GM23338 (cell line): ENCODE results near the gene LDLRAD2. TPM values are rescaled to one million over a fixed set of nuclear protein-coding genes. Genes with fewer than 3 reads are reported as not detected.

Experiments used
- ATAC-seq: fragments of 200-7000 bp; cut with Tn5 transposase; 3 replicates; pipeline ENCODE4 v1.9.1; 2020
- DNase-seq: peaks from one replicate; pipeline ENCODE4 v3.0.0-alpha.2; 2015; ENCODE audit warnings: low spot score
- H2AFZ ChIP-seq: fragments of 200-600 bp; sonication (generic); 2 replicates; pipeline ENCODE4 v1.8.0; 2016; ENCODE audit warnings: antibody characterized with exemption, mild to moderate bottlenecking, moderate library complexity
- H3F3A ChIP-seq: fragments of 200-600 bp; sonication (generic); replicated peaks from 2 replicates; pipeline ENCODE4 v1.8.0; 2017; ENCODE audit warnings: antibody characterized with exemption, mixed run types, low read depth
- H3K27ac ChIP-seq: fragments of 200-600 bp; sonication (generic); 2 replicates; pipeline ENCODE4 v1.6.1; 2016; ENCODE audit warnings: low read depth
- H3K27me3 ChIP-seq: fragments of 200-600 bp; sonication (generic); 2 replicates; pipeline ENCODE4 v1.8.0; 2016; ENCODE audit warnings: mild to moderate bottlenecking, mixed run types, moderate library complexity; ENCODE audit not compliant: insufficient read depth
- H3K36me3 ChIP-seq: fragments of 200-600 bp; sonication (generic); 2 replicates; pipeline ENCODE4 v1.8.0; 2016; ENCODE audit warnings: mild to moderate bottlenecking; ENCODE audit not compliant: insufficient read depth
- H3K4me1 ChIP-seq: fragments of 200-600 bp; sonication (generic); 2 replicates; pipeline ENCODE4 v1.8.0; 2016; ENCODE audit warnings: mild to moderate bottlenecking, moderate library complexity; ENCODE audit not compliant: insufficient read depth
- H3K4me2 ChIP-seq: fragments of 200-600 bp; sonication (generic); 2 replicates; pipeline ENCODE4 v1.7.1; 2017; ENCODE audit warnings: mixed run types
- H3K4me3 ChIP-seq: fragments of 200-600 bp; sonication (generic); 2 replicates; pipeline ENCODE4 v1.6.1; 2016; ENCODE audit warnings: mixed run types
- H3K79me2 ChIP-seq: fragments of 200-600 bp; sonication (generic); replicated peaks from 2 replicates; pipeline ENCODE4 v1.8.0; 2017; ENCODE audit warnings: mild to moderate bottlenecking; ENCODE audit not compliant: insufficient read depth
- H3K9me2 ChIP-seq: fragments of 200-600 bp; sonication (generic); 2 replicates; pipeline ENCODE4 v1.8.0; 2017; ENCODE audit not compliant: insufficient read depth
- H4K20me1 ChIP-seq: fragments of 200-600 bp; sonication (generic); replicated peaks from 2 replicates; pipeline ENCODE4 v1.8.0; 2017; ENCODE audit warnings: mild to moderate bottlenecking; ENCODE audit not compliant: insufficient read depth
- H3K27ac Mint-ChIP-seq: 2 replicates; pipeline ENCODE4 v1.8.0; 2020; ENCODE audit warnings: inconsistent platforms, mild to moderate bottlenecking, moderate library complexity, mixed read lengths
- H3K27me3 Mint-ChIP-seq: 3 replicates; pipeline ENCODE4 v1.8.0; 2022; ENCODE audit warnings: low read depth, mild to moderate bottlenecking, moderate library complexity, mixed read lengths, inconsistent platforms; ENCODE audit not compliant: insufficient read depth, poor library complexity
- H3K36me3 Mint-ChIP-seq: 3 replicates; pipeline ENCODE4 v1.8.0; 2021; ENCODE audit warnings: low read depth, mild to moderate bottlenecking, inconsistent platforms, moderate library complexity, mixed read lengths
- H3K4me1 Mint-ChIP-seq: 3 replicates; pipeline ENCODE4 v1.8.0; 2020; ENCODE audit warnings: mild to moderate bottlenecking, inconsistent platforms, mixed read lengths
- H3K4me3 Mint-ChIP-seq: 3 replicates; pipeline ENCODE4 v1.8.0; 2021; ENCODE audit warnings: moderate library complexity, mild to moderate bottlenecking, inconsistent platforms, mixed read lengths
- H3K9me3 Mint-ChIP-seq: 3 replicates; pipeline ENCODE4 v1.8.0; 2020; ENCODE audit warnings: moderate library complexity, mild to moderate bottlenecking, inconsistent platforms, mixed read lengths
- CREB1 ChIP-seq: fragments of 250-450 bp; sonication (Bioruptor Pico); IDR thresholded peaks from 2 replicates; pipeline ENCODE4 v1.5.0; 2020; ENCODE audit warnings: low read depth, mild to moderate bottlenecking, moderate library complexity
- CTCF ChIP-seq, 2 experiments: fragments of 200-600 bp in 1 of 2; sonication (generic) in 1 of 2; conservative IDR thresholded peaks; 2 replicates each; pipeline versions ENCODE4 v1.5.1 to v1.6.1; 2016 to 2017; ENCODE audit warnings: antibody characterized with exemption in 2 of 2, low read depth in 2 of 2, mild to moderate bottlenecking in 2 of 2, moderate library complexity in 1 of 2
- ETS1 ChIP-seq: IDR thresholded peaks from 2 replicates; pipeline ENCODE4 v1.6.1; 2016; ENCODE audit warnings: antibody characterized with exemption
- JUNB ChIP-seq: IDR thresholded peaks from one replicate; pipeline ENCODE4 v1.6.1; 2016; ENCODE audit warnings: antibody characterized with exemption; ENCODE audit not compliant: unreplicated experiment
- NANOG ChIP-seq: IDR thresholded peaks from 2 replicates; pipeline ENCODE4 v1.6.1; 2016; ENCODE audit warnings: antibody characterized with exemption, borderline replicate concordance
- REST ChIP-seq: IDR thresholded peaks from one replicate; pipeline ENCODE4 v1.6.1; 2018; ENCODE audit warnings: antibody characterized with exemption; ENCODE audit not compliant: unreplicated experiment
- ZNF114 ChIP-seq: fragments of 250-450 bp; sonication (Bioruptor Pico); IDR thresholded peaks from 2 replicates; pipeline ENCODE4 v1.5.0; 2020; ENCODE audit warnings: mild to moderate bottlenecking, moderate library complexity
- ZNF331 ChIP-seq: fragments of 250-450 bp; sonication (Bioruptor Pico); IDR thresholded peaks from 2 replicates; pipeline ENCODE4 v1.5.0; 2020; ENCODE audit warnings: low read depth, mild to moderate bottlenecking, moderate library complexity
- polyA plus RNA-seq: library from polyadenylated mRNA; unstranded; fragments of >200 nt; fragmentation: Nextera tagmentation; extraction: Ambion mirVana; gene quantifications from 2 replicates; pipeline ENCODE4 v1.2.1, GENCODE V29; 2016
- total RNA-seq: library from RNA; depleted of rRNA; stranded (reverse); fragments of >200 nt; shearing (Covaris generic); gene quantifications from 2 replicates; pipeline ENCODE4 v1.2.3, GENCODE V29; 2014

LDLRAD2 gene
- total and polyA plus RNA-seq, 2 experiments from 2014 or later, result 1.6 to 5.8 TPM

- H3K4me3 ChIP-seq, result peak overlapping the region; percentile 87
- H3K79me2 ChIP-seq, result peaks cover 57% of the 10 kb centered on the region
- peaks cover 10% of the 10 kb centered on the region; the same call in 2 of the 3 replicates for H3K36me3 Mint-ChIP-seq
- H4K20me1 ChIP-seq, result peaks cover 42% of the 10 kb centered on the region
- peaks cover 6% of the 10 kb centered on the region for H3K4me1 ChIP-seq
- peaks cover 15% of the 10 kb centered on the region for H3K27me3 Mint-ChIP-seq
- peaks cover 11% of the 10 kb centered on the region; the same call in 2 of the 3 replicates for H3K9me3 Mint-ChIP-seq
- H3F3A ChIP-seq, result peaks cover 5% of the 10 kb centered on the region; the same call in 1 of the 2 replicates
- peaks cover 22% of the 10 kb centered on the region for H3K4me1 Mint-ChIP-seq
- H3K4me2 ChIP-seq, result peak overlapping the region; percentile 89
- H3K36me3 ChIP-seq, result no peaks in the 10 kb centered on the region
- ATAC-seq (no peak; the same call in 2 of the 3 replicates), DNase-seq (peak; percentile 60)
- no peaks in the 10 kb centered on the region for H3K9me2 ChIP-seq
- TF ChIP-seq ZNF114 (CRISPR knock-in tag), result no peak
- TF ChIP-seq REST, result no peak
- TF ChIP-seq JUNB, result no peak
- no peak for TF ChIP-seq CTCF (conservative IDR thresholded peaks at IDR 0.05; ENCODE audit: low read depth in 2 of 2)
- TF ChIP-seq ZNF331 (CRISPR knock-in tag), result no peak
- TF ChIP-seq ETS1, result no peak
- peak overlapping the region; percentile 93 for H3K27ac Mint-ChIP-seq
- H3K27ac ChIP-seq, result peak overlapping the region; percentile 89
- peak overlapping the region; percentile 95 for H3K4me3 Mint-ChIP-seq
- no peaks in the 10 kb centered on the region for H3K27me3 ChIP-seq
- no peak overlapping the region for H2AFZ ChIP-seq
Observed at GRCh38 chr1:21781815-21782348, 30.2 kb upstream of the LDLRAD2 start.

GRCh38 chr1:21782349-21782867 lies 29.7 kb upstream of the LDLRAD2 start:
- ATAC-seq (peak; percentile 36), DNase-seq (peak; percentile 66)
- Histone ChIP-seq H3F3A (peaks cover 5% of the 10 kb centered on the region; the same call in 1 of the 2 replicates), H3K36me3 (no peaks in the 10 kb centered on the region), H2AFZ (no peak overlapping the region), H4K20me1 (peaks cover 37% of the 10 kb centered on the region), H3K27me3 (no peaks in the 10 kb centered on the region), H3K4me3 (peak overlapping the region; percentile 87), H3K9me2 (no peaks in the 10 kb centered on the region), H3K4me1 (peaks cover 6% of the 10 kb centered on the region), H3K4me2 (peak overlapping the region; percentile 89), H3K79me2 (peaks cover 52% of the 10 kb centered on the region), H3K27ac (peak overlapping the region; percentile 89)
- Mint-ChIP-seq H3K27ac (peak overlapping the region; percentile 93), H3K4me3 (peak overlapping the region; percentile 95), H3K36me3 (peaks cover 7% of the 10 kb centered on the region; the same call in 2 of the 3 replicates), H3K27me3 (peaks cover 11% of the 10 kb centered on the region), H3K9me3 (peaks cover 12% of the 10 kb centered on the region; the same call in 2 of the 3 replicates), H3K4me1 (peaks cover 22% of the 10 kb centered on the region)
- no peak for TF ChIP-seq REST
- TF ChIP-seq NANOG, result no peak
- TF ChIP-seq CREB1 (CRISPR knock-in tag), result 0 out of 2 replicates have a peak, but pooled peaks have one; percentile 72
- peak; percentile 16 to 57; a peak in 2 of 4 replicates for TF ChIP-seq CTCF (conservative IDR thresholded peaks at IDR 0.05; ENCODE audit: low read depth in 2 of 2)
